AG10803 (cell line): ENCODE results near the gene CDC42EP5.
"Not testable (repeated sequence)": the region's sequence is repeated elsewhere in the genome, so short reads cannot be mapped to it uniquely, and the experiment has no call there.

ENCODE experiments used
- DNase-seq: peaks from one replicate; pipeline ENCODE4 v3.0.0; 2010; ENCODE audit warnings: low read depth
- H3K4me3 ChIP-seq: 2 replicates; pipeline ENCODE4 v1.5.1; 2011; ENCODE audit warnings: mild to moderate bottlenecking, low read length, control low read depth
- CTCF ChIP-seq: conservative IDR thresholded peaks from 2 replicates; pipeline ENCODE4 v1.5.1; 2011; ENCODE audit warnings: mild to moderate bottlenecking, low read length, control low read depth, inconsistent platforms

The CDC42EP5 gene

DNA sequence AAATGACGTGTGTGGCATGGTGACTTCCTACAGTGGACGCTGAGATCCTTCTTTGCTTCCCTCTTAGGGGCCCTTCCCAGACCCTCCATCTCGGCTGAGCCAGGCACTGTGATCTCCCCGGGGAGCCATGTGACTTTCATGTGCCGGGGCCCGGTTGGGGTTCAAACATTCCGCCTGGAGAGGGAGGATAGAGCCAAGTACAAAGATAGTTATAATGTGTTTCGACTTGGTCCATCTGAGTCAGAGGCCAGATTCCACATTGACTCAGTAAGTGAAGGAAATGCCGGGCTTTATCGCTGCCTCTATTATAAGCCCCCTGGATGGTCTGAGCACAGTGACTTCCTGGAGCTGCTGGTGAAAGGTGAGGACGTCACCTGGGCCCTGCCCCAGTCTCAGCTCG is 34.7 kb upstream of the CDC42EP5 start:
- H3K4me3 ChIP-seq, result no peak overlapping the region
- TF ChIP-seq CTCF, result no peak
- no peak for DNase-seq

GRCh38 chr19:54507038-54507717 is 34.1 kb upstream of the CDC42EP5 start:
- not testable (repeated sequence) for H3K4me3 ChIP-seq, DNase-seq

DNA sequence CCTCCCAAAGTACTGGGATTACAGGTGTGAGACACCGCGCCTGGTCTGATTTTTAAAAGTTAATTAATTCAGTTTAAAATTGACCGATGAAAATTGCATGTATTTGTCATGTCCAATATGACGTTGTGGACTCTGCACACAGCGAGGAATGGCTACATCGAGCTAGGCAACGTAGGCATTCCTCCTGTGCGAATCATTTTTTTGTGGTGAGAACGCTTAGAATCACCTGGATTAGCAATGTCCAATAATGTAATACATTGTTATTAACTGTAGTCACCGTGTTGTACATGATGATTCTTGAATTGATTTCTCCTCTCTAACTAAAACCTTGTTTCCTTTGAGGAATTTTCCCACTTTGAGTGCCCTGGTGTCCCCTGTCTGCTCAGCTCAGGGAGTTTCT is 33.0 kb upstream of the CDC42EP5 start:
- TF ChIP-seq CTCF, result no peak
- no peak overlapping the region for H3K4me3 ChIP-seq
- DNase-seq, result no peak

- not testable (repeated sequence) for DNase-seq, H3K4me3 ChIP-seq
Observed at GRCh38 chr19:54505542-54505941, 32.4 kb upstream of the CDC42EP5 start.

DNA sequence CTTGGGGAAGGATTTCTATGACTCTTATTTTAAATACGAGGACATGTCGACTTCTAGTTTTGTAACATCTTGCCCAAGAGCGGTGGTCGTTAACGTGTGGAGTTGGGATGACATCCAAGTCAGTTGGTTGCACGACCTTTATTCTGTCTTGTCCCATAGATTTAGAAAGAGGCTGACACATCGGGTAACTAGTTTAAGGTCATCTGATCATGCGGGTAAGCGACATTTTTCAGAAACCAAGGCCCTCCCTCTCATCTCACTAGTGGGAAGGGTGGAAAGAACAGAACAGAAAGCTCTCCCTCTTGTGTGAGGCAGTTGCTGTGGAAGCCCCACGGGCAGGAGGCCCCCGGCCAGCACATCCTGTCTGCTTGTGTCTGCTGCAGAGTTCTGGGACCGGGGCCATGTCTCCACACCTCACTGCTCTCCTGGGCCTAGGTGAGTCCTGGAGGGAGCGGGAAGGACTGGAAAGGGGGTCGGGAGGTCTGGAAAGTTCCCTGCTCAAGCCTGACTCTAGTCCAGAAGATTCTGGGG is 29.5 kb upstream of the CDC42EP5 start, which contains the start of gene LAIR2:
TSS of gene LAIR2 (plus strand) at position 314 of the 531 bp plus-strand sequence. CDS start at position 402, 88 bp downstream.
- no peak for TF ChIP-seq CTCF
- no peak within 1 kb of the TSS for H3K4me3 ChIP-seq
- no peak for DNase-seq

DNA sequence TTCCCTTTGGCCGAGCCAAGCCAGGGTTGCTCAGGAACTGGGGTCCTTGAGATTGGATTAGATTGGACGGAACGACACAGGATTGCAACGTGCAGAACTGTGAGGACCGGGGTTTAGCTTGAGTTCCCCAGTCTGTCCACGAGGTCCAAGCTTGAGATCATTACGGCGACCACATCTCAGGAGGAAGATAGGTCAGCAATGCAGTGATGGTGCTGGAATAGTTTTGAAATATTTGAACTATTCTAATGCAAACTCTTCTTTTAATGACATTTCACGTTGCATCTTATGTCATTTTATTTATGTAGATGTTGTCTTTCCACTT is 25.3 kb upstream of the CDC42EP5 start:
- not testable (repeated sequence) for H3K4me3 ChIP-seq, DNase-seq

- DNase-seq, result not testable (repeated sequence)
Observed at GRCh38 chr19:54497747-54498450, 24.8 kb upstream of the CDC42EP5 start.

GRCh38 chr19:54495284-54495683 is 22.2 kb upstream of the CDC42EP5 start:
- not testable (repeated sequence) for H3K4me3 ChIP-seq, DNase-seq

More at GRCh38 chr19:54497747-54498450, 24.8 kb upstream of the CDC42EP5 start:
- H3K4me3 ChIP-seq, result not testable (repeated sequence)

DNA sequence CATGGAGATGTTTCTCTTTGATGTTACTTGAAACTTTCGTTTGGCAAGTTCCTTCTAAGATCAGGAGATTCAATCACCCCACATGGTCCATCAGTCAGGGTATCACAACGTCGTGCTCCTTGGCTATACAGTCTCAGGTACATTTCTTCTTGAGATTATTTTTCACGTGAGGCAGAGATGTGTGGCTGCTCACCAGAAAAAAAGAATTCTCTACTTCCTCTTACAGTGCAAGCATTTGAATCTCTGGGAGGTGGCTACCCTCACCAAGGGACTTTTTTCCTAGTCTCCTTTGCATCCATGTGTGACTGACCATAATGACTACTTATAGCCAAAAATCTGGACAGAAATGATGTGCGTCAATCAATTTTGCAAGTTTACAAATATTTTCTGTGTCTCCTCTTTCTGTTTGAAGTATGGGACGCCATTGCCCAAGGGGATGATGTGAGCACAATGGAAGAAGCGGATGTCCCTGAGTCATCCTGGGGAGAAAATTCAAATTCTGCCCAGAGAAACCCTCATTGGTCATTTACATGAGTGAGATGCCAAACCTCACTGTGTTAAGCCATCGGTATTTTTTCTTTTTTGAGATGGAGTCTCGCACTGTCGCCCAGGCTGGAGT is 21.0 kb upstream of the CDC42EP5 start:
- DNase-seq, result no peak
- TF ChIP-seq CTCF, result no peak
- no peak overlapping the region for H3K4me3 ChIP-seq

GRCh38 chr19:54493056-54493455 is 20.0 kb upstream of the CDC42EP5 start:
- not testable (repeated sequence) for H3K4me3 ChIP-seq, DNase-seq
